ENCODE data around the gene BAIAP2. TPM values are rescaled to one million over a fixed set of nuclear protein-coding genes. Genes with fewer than 3 reads are reported as not detected.

Gene BAIAP2
- total and polyA plus RNA-seq, 2 of the 13 experiments (the other 11 are each of a cell fraction or from before 2014, with no cell fraction given) = 22.5 to 24.0 TPM

DNA sequence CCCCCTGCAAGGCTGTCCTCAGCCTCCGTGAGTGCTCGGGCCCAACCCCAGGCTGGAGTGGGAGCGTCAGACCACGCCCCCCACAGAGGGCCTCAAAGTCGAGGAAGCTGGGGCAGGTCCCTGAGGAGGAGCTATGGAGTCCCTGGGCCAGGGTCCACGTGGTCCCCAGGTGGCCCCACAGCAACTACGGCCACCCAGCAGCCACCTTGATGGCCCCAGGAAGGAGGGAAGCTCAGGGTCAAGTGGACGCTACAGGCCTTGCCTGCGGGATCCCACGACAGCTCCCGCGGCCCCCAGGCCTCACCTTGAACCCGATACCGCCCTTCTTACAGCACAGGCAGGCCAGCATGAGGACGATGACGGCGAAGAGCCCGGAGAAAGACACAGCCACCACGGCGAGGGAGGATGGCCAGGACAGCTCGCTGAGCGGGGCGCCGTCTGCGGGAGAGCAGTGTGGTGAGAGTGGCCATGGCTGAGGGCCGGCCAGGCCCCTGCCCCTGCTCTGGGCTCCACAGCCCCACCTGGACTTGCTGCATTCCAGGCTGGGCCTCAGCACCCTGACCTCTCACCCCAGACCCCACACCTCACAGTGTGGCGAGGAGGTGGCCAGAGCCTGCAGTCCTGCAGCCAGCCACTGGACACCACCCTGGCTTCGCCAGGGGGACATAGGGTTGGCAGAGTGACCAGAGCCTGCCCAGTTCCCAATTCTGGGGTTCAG lies 99.3 kb downstream of the BAIAP2 start (continued):
- TF ChIP-seq, protein P1, sequence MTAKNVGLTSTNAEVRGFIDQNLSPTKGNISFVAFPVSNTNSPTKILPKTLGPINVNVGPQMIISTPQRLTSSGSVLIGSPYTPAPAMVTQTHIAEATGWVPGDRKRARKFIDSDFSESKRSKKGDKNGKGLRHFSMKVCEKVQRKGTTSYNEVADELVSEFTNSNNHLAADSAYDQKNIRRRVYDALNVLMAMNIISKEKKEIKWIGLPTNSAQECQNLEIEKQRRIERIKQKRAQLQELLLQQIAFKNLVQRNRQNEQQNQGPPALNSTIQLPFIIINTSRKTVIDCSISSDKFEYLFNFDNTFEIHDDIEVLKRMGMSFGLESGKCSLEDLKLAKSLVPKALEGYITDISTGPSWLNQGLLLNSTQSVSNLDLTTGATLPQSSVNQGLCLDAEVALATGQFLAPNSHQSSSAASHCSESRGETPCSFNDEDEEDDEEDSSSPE (CRISPR knock-in tag; IDR thresholded peaks at IDR 0.05) = peak; percentile 42; the same call in 1 of the 2 replicates
- TF ChIP-seq RXRA (CRISPR knock-in tag; IDR thresholded peaks at IDR 0.05) (peak; percentile 74), TEAD3 (CRISPR knock-in tag; optimal IDR thresholded peaks at IDR 0.05; ENCODE audit: borderline replicate concordance) (peak; percentile 43), MED1 (CRISPR knock-in tag; IDR thresholded peaks at IDR 0.05) (no peak), ZNF883 (CRISPR knock-in tag; IDR thresholded peaks at IDR 0.05; ENCODE audit: not compliant biosample characterization) (no peak), KLF9 (CRISPR knock-in tag; IDR thresholded peaks at IDR 0.05; ENCODE audit: low read depth) (no peak), ZNF557 (CRISPR knock-in tag; IDR thresholded peaks at IDR 0.05) (no peak), ZNF720 (CRISPR knock-in tag; IDR thresholded peaks at IDR 0.05) (no peak), CBFB (CRISPR knock-in tag; IDR thresholded peaks at IDR 0.05) (0 out of 2 replicates have a peak, but pooled peaks have one; percentile 18), HOXA7 (CRISPR knock-in tag; IDR thresholded peaks at IDR 0.05) (no peak), SKI (IDR thresholded peaks at IDR 0.05; ENCODE audit: partially characterized antibody) (no peak), ZFP62 (CRISPR knock-in tag; IDR thresholded peaks at IDR 0.05) (no peak), ZNF772 (CRISPR knock-in tag; IDR thresholded peaks at IDR 0.05) (peak; percentile 41; the same call in 1 of the 2 replicates), ZNF598 (CRISPR knock-in tag; IDR thresholded peaks at IDR 0.05; ENCODE audit: borderline replicate concordance) (peak; percentile 84; the same call in 1 of the 2 replicates), LCORL (IDR thresholded peaks at IDR 0.05) (no peak), LCORL (CRISPR knock-in tag; IDR thresholded peaks at IDR 0.05) (peak; percentile 41; the same call in 1 of the 2 replicates), EZH2 (conservative IDR thresholded peaks at IDR 0.05; ENCODE audit: low read depth, low read length) (no peak), CCDC6 (CRISPR knock-in tag; IDR thresholded peaks at IDR 0.05) (no peak), KDM2A (CRISPR knock-in tag; IDR thresholded peaks at IDR 0.05; ENCODE audit: borderline replicate concordance, low read depth) (peak; percentile 35; the same call in 1 of the 2 replicates), SNRNP70 (IDR thresholded peaks at IDR 0.05; ENCODE audit: low read depth, low read length) (no peak), FOXA1 (IDR thresholded peaks at IDR 0.05) (no peak), FOXA1 (CRISPR knock-in tag; IDR thresholded peaks at IDR 0.05) (no peak), SP1 (IDR thresholded peaks at IDR 0.05) (no peak), SP1 (CRISPR knock-in tag; IDR thresholded peaks at IDR 0.05) (0 out of 2 replicates have a peak, but pooled peaks have one; percentile 12), RARA (CRISPR knock-in tag; IDR thresholded peaks at IDR 0.05) (peak; percentile 15)
- TF ChIP-seq, protein P2, sequence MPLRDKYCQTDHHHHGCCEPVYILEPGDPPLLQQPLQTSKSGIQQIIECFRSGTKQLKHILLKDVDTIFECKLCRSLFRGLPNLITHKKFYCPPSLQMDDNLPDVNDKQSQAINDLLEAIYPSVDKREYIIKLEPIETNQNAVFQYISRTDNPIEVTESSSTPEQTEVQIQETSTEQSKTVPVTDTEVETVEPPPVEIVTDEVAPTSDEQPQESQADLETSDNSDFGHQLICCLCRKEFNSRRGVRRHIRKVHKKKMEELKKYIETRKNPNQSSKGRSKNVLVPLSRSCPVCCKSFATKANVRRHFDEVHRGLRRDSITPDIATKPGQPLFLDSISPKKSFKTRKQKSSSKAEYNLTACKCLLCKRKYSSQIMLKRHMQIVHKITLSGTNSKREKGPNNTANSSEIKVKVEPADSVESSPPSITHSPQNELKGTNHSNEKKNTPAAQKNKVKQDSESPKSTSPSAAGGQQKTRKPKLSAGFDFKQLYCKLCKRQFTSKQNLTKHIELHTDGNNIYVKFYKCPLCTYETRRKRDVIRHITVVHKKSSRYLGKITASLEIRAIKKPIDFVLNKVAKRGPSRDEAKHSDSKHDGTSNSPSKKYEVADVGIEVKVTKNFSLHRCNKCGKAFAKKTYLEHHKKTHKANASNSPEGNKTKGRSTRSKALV (CRISPR knock-in tag; IDR thresholded peaks at IDR 0.05) = no peak
- TF ChIP-seq, protein P3, sequence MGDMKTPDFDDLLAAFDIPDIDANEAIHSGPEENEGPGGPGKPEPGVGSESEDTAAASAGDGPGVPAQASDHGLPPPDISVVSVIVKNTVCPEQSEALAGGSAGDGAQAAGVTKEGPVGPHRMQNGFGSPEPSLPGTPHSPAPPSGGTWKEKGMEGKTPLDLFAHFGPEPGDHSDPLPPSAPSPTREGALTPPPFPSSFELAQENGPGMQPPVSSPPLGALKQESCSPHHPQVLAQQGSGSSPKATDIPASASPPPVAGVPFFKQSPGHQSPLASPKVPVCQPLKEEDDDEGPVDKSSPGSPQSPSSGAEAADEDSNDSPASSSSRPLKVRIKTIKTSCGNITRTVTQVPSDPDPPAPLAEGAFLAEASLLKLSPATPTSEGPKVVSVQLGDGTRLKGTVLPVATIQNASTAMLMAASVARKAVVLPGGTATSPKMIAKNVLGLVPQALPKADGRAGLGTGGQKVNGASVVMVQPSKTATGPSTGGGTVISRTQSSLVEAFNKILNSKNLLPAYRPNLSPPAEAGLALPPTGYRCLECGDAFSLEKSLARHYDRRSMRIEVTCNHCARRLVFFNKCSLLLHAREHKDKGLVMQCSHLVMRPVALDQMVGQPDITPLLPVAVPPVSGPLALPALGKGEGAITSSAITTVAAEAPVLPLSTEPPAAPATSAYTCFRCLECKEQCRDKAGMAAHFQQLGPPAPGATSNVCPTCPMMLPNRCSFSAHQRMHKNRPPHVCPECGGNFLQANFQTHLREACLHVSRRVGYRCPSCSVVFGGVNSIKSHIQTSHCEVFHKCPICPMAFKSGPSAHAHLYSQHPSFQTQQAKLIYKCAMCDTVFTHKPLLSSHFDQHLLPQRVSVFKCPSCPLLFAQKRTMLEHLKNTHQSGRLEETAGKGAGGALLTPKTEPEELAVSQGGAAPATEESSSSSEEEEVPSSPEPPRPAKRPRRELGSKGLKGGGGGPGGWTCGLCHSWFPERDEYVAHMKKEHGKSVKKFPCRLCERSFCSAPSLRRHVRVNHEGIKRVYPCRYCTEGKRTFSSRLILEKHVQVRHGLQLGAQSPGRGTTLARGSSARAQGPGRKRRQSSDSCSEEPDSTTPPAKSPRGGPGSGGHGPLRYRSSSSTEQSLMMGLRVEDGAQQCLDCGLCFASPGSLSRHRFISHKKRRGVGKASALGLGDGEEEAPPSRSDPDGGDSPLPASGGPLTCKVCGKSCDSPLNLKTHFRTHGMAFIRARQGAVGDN (CRISPR knock-in tag; IDR thresholded peaks at IDR 0.05) = peak; percentile 85
